Measurements from ENCODE around the gene CIT. TPM values are rescaled to one million over a fixed set of nuclear protein-coding genes. Genes with fewer than 3 reads are reported as not detected.

CIT gene
- total and polyA plus RNA-seq, 9 donors: 0.39 to 3.6 (median 1.7) TPM

DNA sequence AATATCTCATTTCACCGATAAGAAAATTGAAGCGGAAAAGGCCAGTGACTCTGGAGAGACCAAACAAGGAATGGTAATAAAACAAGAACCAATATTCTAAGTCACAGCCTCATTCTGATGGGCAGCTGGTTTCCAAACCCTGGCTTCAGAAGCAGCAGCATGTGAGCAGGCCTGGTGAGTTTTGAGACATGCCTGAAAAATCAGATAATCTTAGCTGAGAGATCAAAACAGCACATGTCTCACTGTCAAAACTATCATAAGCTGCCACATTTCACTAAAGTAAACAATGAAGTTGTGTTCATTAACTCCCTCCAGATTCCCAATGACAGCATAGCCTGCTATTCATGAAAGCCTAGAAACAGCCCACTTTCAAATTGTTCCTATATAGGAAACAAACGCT lies 36.5 kb downstream of the CIT start:
- no peak for DNase-seq
- Histone ChIP-seq H3K4me1 (ENCODE audit: insufficient read depth) (no peaks in the 10 kb centered on the region), H3K27ac (no peak overlapping the region), H3K9me3 (no peaks in the 10 kb centered on the region), H3K36me3 (no peaks in the 10 kb centered on the region), H3K27me3 (no peaks in the 10 kb centered on the region), H3K4me3 (no peak overlapping the region)
- WGBS, 3 donors: 96 to 98% (median 97%) methylated on average over 3 of the region's 3 CpGs
- TF ChIP-seq, protein P1, sequence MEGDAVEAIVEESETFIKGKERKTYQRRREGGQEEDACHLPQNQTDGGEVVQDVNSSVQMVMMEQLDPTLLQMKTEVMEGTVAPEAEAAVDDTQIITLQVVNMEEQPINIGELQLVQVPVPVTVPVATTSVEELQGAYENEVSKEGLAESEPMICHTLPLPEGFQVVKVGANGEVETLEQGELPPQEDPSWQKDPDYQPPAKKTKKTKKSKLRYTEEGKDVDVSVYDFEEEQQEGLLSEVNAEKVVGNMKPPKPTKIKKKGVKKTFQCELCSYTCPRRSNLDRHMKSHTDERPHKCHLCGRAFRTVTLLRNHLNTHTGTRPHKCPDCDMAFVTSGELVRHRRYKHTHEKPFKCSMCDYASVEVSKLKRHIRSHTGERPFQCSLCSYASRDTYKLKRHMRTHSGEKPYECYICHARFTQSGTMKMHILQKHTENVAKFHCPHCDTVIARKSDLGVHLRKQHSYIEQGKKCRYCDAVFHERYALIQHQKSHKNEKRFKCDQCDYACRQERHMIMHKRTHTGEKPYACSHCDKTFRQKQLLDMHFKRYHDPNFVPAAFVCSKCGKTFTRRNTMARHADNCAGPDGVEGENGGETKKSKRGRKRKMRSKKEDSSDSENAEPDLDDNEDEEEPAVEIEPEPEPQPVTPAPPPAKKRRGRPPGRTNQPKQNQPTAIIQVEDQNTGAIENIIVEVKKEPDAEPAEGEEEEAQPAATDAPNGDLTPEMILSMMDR (IDR thresholded peaks at IDR 0.05): no peak
- TF ChIP-seq POLR2A (IDR thresholded peaks at IDR 0.05): no peak
- no peak for TF ChIP-seq EP300 (IDR thresholded peaks at IDR 0.05)
- intact Hi-C loops (cut with DNase I): no loop called here

DNA sequence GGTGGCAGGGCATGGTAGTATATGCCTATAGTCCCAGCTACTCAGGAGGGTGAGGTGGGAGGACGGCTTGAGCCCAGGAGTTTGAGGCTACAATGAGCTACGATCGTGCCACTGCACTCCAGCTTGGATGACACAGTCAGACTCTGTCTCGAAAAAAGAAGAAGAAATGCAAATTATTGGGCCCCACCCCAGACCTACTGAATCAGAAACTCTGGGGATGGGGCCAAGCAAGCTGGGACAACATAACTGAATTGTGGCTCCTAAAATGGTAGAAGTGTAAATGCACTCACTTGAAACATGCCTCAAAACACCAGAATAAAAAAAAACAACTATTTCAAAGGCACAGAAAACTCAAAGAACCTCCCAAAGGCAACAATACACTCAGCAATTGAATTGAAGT lies 37.0 kb downstream of the CIT start:
- Histone ChIP-seq H3K9me3 (no peaks in the 10 kb centered on the region), H3K4me1 (ENCODE audit: insufficient read depth) (no peaks in the 10 kb centered on the region), H3K36me3 (no peaks in the 10 kb centered on the region), H3K4me3 (no peak overlapping the region), H3K27ac (no peak overlapping the region), H3K27me3 (no peaks in the 10 kb centered on the region)
- TF ChIP-seq EP300 (IDR thresholded peaks at IDR 0.05): no peak
- no peak for TF ChIP-seq POLR2A (IDR thresholded peaks at IDR 0.05)
- TF ChIP-seq, protein P1 (IDR thresholded peaks at IDR 0.05): no peak
- intact Hi-C loops (cut with DNase I): no loop called here
- no peak for DNase-seq
- 96 to 97% (median 96%) methylated on average over 4 of the region's 4 CpGs for WGBS, 3 donors

DNA sequence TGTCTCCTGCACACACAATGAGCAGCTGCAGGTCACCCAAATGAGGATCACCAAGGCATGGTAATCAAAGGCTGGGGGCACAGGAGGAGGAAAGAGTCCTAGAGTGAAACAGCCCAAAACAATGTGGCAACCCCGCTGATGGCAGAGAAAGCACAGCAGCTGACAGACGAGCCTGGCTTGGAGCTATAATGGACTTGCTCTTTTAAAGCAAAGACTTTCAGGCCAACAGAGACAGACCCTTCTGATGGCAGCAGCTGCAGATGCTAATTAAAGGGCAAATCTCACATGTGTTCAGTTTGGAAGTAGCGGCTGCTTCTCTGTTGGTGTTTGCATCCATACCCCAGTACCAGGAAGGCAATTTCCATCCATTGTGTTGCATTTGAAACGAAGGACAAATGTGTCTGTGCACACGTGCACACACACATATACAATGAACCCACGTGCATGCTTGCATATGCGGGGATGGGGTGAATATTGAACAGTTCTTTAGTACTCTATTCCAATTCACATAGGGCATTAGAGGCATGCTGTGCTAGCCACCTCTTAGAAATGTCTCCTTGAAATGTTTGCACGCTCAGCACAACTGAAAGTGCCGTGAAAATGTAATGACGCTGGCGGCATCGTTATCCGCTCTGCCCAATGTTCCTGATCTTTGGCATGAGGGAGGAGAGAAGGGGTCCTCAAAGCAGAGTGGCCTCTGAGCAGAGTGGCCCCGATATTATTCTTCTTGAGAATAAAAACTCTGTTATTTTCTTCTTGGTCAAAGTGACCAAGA lies 38.1 kb downstream of the CIT start:
- H3K36me3 ChIP-seq: no peaks in the 10 kb centered on the region
- intact Hi-C loops (cut with DNase I): no loop called here
- TF ChIP-seq POLR2A (IDR thresholded peaks at IDR 0.05) (no peak), EP300 (IDR thresholded peaks at IDR 0.05) (no peak)
- TF ChIP-seq, protein P1 (IDR thresholded peaks at IDR 0.05): no peak
- H3K4me3 ChIP-seq: no peak overlapping the region
- H3K27me3 ChIP-seq: no peaks in the 10 kb centered on the region
- no peak overlapping the region for H3K27ac ChIP-seq
- no peaks in the 10 kb centered on the region for H3K9me3 ChIP-seq
- no peaks in the 10 kb centered on the region for H3K4me1 ChIP-seq (ENCODE audit: insufficient read depth)
- WGBS, 3 donors: 95% methylated on average over 14 of the region's 14 CpGs
- DNase-seq: no peak

DNA sequence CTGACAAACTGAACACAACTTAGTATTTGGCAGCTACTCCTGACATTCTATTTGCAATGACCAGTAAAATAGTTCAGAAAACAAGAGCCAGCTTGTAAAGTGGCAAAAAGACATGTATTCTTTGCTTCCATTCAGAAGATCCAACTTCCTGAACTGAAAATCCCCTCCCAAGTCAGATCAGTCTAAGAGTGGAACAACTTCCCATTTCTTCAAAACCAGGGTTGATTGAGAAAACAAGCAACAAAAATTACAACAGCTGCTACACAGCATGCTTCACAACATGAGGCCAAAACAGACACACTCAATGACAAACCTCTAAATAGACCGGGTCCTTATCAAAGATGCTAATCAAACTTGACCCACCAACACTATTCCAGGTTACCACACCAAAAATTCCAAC lies 40.3 kb downstream of the CIT start:
- TF ChIP-seq POLR2A (IDR thresholded peaks at IDR 0.05) (no peak), EP300 (IDR thresholded peaks at IDR 0.05) (no peak)
- TF ChIP-seq, protein P1 (IDR thresholded peaks at IDR 0.05): no peak
- H3K4me1 ChIP-seq (ENCODE audit: insufficient read depth): no peaks in the 10 kb centered on the region
- H3K9me3 ChIP-seq: no peaks in the 10 kb centered on the region
- no peak overlapping the region for H3K4me3 ChIP-seq
- H3K27me3 ChIP-seq: no peaks in the 10 kb centered on the region
- intact Hi-C loops (cut with DNase I): no loop called here
- H3K36me3 ChIP-seq: no peaks in the 10 kb centered on the region
- no peak for DNase-seq
- WGBS, 3 donors: 70 to 88% (median 72%) methylated on average over 1 of the region's 1 CpG
- H3K27ac ChIP-seq: no peak overlapping the region
